Activated CD4-positive, CD25-positive, alpha-beta regulatory T cell (primary cell): ENCODE data around the gene RPS6KC1.

Experiments
- DNase-seq, 4 experiments: peaks; one replicate each; lab custom pipeline; 2025; lab: John Stamatoyannopoulos, UW

RPS6KC1 gene

GRCh38 chr1:213231795-213232231 is 180.8 kb downstream of the RPS6KC1 start:
- no peak for DNase-seq

- DNase-seq, result no peak
Observed at GRCh38 chr1:213242883-213243282, 191.8 kb downstream of the RPS6KC1 start.

GRCh38 chr1:213244664-213245091 is 193.6 kb downstream of the RPS6KC1 start:
- DNase-seq, result no peak

DNA sequence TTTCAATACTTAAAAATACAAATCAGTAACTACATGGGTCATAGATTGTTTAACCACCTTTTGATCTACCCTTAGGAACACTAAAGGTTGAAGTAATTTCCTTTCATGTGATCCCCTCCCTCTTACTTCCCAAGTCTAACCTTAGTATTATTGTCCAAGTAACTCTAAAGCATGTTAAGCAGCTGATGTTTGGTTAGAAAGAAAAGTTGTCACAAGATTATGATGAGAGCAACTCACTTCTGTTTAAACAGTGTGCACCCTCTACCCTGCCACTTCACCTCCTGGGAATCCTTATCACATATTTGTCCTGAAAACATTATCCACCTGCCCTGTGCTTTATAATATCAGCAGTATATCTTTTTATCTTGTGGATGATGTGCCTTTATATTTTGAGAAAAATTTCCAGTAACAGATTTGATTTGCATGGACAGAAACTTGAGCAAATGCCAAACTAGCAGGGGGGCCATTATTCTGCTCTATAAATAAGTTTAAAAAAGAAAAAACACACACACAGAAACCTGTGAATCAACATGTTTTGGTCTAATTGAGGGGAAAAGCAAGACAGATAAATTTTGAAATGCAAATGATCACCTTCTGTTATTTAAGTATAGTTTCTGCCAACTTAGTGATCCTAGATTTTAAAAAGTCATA is 194.3 kb downstream of the RPS6KC1 start:
- DNase-seq, result no peak

GRCh38 chr1:213247038-213247437 is 196.0 kb downstream of the RPS6KC1 start:
- DNase-seq, result no peak

- no peak for DNase-seq
Observed at GRCh38 chr1:213249395-213249794, 198.4 kb downstream of the RPS6KC1 start.

- DNase-seq, result no peak
Observed at GRCh38 chr1:213250041-213250440, 199.0 kb downstream of the RPS6KC1 start.

DNA sequence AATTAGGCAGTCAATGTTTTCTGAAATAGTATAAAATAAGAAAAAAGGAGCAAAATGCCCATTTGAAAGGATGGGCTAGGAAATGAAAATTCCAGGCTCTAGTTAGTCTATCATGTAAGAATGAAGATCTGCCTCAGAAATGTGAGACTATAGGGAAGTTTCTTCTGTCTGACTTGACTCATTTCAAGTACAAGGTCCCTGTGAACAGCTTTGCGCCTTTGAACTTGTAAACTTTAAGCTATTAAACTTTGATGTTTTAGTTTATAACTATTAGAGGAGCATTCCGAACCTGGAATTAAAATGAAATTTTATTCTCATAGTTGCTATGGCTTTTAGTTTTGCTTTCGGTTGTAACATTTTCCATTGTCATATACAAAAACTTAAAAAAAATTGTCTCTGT is 199.4 kb downstream of the RPS6KC1 start:
- no peak for DNase-seq

DNA sequence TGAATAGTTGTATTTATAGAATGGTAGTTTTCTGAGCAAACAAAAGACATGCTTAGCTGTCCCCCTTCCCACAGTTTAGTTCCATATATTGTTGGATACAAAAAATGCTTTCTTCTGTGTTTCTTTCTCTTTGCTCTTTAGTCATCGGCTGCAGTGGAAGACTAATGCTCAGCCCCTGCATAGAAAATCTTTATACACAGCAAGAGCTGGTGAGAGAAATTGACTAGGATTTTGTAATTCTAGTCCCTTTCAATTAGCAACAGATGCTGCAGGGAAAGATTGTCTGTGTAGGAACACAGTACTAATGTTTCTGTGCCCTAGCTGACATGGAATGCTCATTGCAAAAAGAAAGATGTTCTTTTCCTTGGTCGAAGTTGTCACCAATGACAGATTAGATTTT is 200.9 kb downstream of the RPS6KC1 start:
- DNase-seq, result no peak

- no peak for DNase-seq
Observed at GRCh38 chr1:213256438-213257087, 205.5 kb downstream of the RPS6KC1 start.

DNA sequence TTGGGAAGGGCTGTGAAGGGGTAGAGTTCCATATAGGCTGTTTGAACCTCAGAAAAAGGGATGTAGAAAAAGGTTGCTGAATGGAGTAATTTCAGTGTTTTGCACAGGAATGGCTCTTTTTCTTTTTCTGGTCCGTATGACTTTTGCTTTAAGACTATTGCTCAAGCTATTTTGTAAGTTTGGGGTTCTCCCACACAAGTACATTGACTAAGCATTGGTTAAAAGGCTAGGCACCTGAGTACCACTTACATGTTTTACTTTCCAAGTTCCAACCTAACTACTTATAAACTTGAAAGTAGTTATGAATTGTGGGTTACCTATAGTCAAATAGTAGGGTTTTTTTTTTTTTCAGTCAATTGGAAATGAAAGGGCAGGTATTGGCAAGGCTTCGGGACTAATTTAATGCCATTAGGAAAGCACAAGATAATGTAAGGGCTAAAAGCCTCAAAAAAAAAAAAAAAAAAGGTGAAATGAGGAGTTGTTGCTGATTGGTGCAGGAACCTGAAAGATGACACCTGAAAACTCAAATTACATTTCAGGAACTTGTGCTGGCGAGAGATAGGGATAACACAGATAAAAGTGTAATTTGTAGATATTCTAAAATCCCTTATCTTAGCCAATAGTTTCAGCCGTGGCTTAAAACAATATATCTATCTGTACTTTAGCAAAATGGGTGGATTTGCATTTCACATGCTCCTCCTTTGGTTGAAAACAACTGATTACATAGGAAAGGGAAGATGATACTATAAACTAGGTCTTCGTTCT is 209.5 kb downstream of the RPS6KC1 start:
- no peak for DNase-seq

DNA sequence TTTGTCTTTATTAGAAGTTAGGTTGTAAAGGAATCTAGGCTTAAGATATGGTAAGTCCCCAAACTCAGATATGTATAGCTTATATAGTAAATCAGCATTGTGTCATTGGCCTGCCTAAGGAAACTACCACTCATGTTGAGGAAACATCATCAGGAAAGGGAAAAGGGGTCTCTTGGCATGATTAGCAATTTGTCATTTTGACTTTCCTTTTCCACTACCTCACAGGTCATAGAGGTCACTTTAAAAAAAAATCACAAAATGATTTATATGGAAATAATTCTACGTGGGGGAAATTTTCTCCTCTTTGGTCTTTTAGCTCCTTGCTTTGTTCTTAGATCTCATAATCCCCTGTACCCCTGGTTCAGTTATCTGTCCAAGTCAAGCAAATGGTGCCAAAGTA is 213.5 kb downstream of the RPS6KC1 start:
- no peak for DNase-seq

DNA sequence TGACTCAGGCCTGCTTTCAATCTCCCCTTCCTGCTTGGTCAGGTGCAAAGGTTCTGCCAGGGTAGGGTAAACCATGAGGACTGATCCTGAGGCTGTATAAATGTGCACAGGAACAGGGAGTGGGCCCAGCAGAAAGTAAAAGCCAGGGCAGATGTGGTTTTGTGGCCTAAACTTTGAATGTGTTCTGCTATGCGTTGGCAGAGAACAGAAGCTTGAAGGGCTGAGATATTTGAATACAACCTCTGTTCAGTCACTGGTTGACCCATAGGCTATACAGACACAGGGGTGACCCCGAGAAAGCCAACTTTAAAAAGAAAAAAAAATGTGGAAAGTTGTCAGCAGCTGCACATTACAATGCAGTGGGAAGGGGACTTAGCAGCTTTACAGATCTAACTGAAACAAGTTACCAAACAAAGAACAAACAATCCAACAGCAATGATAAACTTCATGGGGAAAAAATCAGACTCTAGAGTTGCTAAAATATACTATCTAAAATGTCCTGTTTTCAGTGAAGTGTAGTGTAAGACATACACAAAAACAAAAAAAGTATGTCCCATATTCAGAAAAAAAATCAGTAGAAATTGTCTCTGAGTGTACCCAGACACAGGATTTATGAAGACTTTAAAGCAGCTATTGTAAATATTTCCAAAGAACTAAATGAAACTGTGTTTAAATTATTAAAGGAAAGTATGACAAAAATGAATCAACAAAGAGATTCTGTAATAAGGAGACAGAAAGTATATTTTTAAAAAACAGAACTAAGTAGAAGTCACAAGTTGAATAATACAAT is 216.1 kb downstream of the RPS6KC1 start:
- no peak for DNase-seq

GRCh38 chr1:213268221-213268620 is 217.2 kb downstream of the RPS6KC1 start:
- DNase-seq, result no peak

DNA sequence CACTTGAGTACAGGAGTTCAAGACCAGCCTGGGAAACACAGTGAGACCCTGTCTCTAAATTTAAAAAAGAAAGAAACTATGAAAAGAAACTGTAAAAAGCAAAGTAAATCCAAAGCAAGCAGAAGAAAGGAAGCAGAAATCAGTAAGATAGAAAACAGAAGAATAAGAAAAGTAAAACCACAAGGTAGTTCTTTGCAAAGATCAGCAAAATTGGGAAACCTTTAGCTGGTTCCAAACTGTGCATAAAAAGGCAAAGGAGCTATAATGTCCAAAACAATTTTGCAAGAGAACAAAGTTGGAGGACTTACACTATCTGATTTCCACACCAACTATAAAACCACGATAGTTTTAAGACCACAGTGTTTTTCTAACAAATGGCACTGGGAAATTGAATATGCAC is 218.8 kb downstream of the RPS6KC1 start:
- DNase-seq, result no peak

DNA sequence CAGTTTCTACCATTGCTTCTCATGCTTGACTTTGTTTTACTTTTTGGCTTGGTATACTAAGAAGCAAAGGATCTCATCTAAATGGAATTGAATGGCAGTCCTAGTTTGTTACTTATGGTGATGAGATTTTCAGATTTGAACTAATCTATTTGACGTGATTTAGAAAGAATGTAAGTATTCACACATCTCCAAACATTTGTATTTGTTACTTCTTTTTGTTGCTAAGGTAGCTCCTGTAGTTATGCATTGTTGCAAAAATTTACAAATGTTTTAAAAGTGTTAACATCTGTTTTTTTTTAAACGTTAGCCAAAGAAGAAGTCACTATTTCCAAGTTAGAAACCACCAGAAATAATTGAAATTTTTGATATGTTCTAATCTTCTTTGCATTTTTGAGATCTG is 222.5 kb downstream of the RPS6KC1 start:
- DNase-seq, result no peak

- no peak for DNase-seq
Observed at GRCh38 chr1:213274140-213274539, 223.1 kb downstream of the RPS6KC1 start.

- no peak for DNase-seq
Observed at GRCh38 chr1:213275293-213275692, 224.3 kb downstream of the RPS6KC1 start.

GRCh38 chr1:213276236-213276635 is 225.2 kb downstream of the RPS6KC1 start:
- no peak for DNase-seq

- no peak for DNase-seq
Observed at GRCh38 chr1:213277036-213277435, 226.0 kb downstream of the RPS6KC1 start.

DNA sequence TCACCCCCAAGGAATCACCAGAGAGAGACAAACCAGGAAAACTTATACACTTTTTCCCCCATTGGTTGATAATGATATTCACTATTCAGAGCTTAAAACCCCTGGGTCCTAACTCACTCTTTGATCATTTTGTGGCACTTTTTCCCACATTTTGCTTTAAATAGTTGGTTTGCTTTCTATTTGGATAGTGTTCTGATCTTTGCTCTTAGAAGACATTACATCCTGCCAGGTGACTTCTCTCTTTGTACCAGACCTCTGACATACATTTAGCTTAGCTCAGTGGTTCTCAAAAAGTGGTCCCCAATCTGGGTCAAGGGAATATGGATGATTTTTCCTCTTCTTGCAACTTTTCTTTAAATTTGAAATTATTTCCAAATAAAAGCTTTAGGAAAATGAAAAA is 228.4 kb downstream of the RPS6KC1 start:
- no peak for DNase-seq

- DNase-seq, result no peak
Observed at GRCh38 chr1:213281640-213282301, 230.7 kb downstream of the RPS6KC1 start.
